Testis (tissue), 2 donors: ENCODE data around the gene HAPSTR1.

Experiments
- POLR2A ChIP-seq: fragments of 450-650 bp; IDR thresholded peaks from one replicate; pipeline ENCODE4 v1.6.1; 2017; ENCODE audit warnings: antibody characterized with exemption, mild to moderate bottlenecking, moderate library complexity
- TF ChIP-seq, protein P1 (sequence below), 3 experiments: fragments of 450-650 bp in 2 of 3; fragments of 200-600 bp in 1 of 3; sonication (generic) in 1 of 3; IDR thresholded peaks; one replicate each; pipeline ENCODE4 v1.5.1; 2016 to 2019; ENCODE audit warnings: antibody characterized with exemption in 3 of 3, mild to moderate bottlenecking in 2 of 3, moderate library complexity in 1 of 3

DNA sequence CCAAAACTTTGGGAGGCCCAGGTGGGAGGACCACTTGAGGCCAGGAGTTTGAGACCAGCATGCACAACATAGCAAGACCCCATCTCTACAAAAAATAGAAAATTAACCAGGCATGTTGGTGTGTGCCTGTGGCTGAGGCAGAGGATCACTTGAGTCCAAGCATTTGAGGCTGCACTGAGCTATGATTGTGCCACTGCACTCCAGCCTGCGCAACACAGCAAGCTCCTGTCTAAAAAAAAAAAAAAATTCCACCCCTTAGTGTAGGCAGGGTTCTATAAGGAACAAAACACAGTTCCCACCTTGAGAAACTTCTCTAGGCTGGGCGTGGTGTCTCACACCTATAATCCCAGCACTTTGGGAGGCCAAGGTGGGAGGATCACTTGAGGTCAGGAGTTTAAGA lies 36.3 kb upstream of the HAPSTR1 start:
- TF ChIP-seq, protein P1, sequence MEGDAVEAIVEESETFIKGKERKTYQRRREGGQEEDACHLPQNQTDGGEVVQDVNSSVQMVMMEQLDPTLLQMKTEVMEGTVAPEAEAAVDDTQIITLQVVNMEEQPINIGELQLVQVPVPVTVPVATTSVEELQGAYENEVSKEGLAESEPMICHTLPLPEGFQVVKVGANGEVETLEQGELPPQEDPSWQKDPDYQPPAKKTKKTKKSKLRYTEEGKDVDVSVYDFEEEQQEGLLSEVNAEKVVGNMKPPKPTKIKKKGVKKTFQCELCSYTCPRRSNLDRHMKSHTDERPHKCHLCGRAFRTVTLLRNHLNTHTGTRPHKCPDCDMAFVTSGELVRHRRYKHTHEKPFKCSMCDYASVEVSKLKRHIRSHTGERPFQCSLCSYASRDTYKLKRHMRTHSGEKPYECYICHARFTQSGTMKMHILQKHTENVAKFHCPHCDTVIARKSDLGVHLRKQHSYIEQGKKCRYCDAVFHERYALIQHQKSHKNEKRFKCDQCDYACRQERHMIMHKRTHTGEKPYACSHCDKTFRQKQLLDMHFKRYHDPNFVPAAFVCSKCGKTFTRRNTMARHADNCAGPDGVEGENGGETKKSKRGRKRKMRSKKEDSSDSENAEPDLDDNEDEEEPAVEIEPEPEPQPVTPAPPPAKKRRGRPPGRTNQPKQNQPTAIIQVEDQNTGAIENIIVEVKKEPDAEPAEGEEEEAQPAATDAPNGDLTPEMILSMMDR (IDR thresholded peaks at IDR 0.05): no peak
- TF ChIP-seq POLR2A: no peak
